Medulla oblongata (tissue), 1 donor: Measurements from ENCODE around the gene USP43.

Experiments used
- DNase-seq: peaks from one replicate; pipeline ENCODE4 v3.0.0-alpha.2; 2015; ENCODE audit errors: extremely low spot score

The USP43 gene

DNA sequence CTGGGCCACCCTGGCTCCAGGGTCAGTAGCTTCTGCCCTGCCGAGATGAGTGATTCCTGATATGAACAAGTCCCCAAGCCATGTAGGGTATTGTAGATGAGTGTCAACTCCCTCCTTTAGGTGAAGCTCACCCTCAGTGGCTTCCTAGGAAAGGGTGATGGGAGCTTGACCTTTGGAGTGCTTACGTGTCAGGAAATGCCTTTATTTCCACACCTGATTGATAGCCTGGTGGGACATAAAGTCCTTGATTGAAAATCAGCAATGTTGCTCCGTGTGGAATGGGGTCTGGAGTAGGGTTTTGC lies 58.4 kb downstream of the USP43 start:
- no peak for DNase-seq

- no peak for DNase-seq
These were observed 60.4 kb downstream of the USP43 start for GRCh38 chr17:9705745-9706144.

DNA sequence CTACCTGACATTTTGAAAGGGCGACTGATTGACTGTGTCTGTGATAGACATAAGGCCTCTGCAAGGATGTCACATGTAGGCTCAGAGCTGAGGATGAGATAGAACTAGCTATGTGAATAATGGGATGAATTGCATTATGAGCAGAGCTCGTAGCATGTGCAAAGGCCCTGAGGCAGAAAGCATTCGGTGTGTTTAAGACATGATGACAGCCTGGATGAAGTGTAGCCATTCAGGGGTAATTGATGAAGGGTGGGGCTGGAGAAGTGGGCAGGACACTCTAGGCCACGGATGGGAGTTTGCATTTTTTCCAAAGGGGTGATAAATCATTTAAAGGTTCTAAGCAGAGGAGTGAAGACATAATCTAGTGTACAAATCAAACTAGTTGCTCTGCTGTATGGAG lies 62.6 kb downstream of the USP43 start:
- DNase-seq: no peak

DNA sequence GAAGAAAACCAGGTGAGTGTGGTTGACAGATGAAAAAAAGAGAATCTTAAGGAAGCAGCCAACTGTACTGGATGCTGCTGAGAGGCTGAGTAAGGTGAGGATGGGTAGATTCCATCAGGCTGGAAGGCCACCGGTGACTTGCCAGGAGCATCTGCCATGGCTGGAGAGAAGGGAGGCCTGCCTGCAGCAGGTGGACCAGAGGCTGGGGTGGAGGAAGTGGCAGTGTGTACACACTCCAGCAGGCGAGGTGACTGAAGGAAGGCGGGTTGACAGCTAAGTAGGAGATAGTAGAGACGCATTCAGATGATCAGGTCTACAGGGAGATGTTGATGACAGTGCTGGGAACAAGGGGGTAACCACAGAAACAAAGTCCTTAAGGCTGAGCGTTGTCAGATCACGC lies 69.5 kb downstream of the USP43 start:
- DNase-seq: no peak

GRCh38 chr17:9715503-9716016 lies 70.2 kb downstream of the USP43 start:
- no peak for DNase-seq

- peak; percentile 70 for DNase-seq
These were observed 80.3 kb downstream of the USP43 start for GRCh38 chr17:9725575-9725974.

GRCh38 chr17:9726291-9726690 lies 81.0 kb downstream of the USP43 start:
- DNase-seq: no peak

DNA sequence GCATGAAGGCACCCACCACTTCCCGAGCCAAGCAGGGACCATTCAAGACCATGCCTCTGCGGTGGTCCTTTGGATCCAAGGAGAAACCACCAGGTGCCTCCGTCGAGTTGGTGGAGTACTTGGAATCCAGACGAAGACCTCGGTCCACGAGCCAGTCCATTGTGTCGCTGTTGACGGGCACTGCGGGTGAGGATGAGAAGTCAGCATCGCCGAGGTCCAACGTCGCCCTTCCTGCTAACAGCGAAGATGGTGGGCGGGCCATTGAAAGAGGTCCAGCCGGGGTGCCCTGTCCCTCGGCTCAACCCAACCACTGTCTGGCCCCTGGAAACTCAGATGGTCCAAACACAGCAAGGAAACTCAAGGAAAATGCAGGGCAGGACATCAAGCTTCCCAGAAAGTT lies 82.7 kb downstream of the USP43 start:
- DNase-seq: no peak

DNA sequence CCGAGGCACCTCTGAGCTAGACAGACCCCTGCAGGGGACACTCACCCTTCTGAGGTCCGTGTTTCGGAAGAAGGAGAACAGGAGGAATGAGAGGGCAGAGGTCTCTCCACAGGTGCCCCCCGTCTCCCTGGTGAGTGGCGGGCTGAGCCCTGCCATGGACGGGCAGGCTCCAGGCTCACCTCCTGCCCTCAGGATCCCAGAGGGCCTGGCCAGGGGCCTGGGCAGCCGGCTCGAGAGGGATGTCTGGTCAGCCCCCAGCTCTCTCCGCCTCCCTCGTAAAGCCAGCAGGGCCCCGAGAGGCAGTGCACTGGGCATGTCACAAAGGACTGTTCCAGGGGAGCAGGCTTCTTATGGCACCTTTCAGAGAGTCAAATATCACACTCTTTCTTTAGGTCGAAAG lies 83.2 kb downstream of the USP43 start:
- no peak for DNase-seq

- peak; percentile 80 for DNase-seq
These were observed 83.8 kb downstream of the USP43 start for GRCh38 chr17:9729034-9729650.

DNA sequence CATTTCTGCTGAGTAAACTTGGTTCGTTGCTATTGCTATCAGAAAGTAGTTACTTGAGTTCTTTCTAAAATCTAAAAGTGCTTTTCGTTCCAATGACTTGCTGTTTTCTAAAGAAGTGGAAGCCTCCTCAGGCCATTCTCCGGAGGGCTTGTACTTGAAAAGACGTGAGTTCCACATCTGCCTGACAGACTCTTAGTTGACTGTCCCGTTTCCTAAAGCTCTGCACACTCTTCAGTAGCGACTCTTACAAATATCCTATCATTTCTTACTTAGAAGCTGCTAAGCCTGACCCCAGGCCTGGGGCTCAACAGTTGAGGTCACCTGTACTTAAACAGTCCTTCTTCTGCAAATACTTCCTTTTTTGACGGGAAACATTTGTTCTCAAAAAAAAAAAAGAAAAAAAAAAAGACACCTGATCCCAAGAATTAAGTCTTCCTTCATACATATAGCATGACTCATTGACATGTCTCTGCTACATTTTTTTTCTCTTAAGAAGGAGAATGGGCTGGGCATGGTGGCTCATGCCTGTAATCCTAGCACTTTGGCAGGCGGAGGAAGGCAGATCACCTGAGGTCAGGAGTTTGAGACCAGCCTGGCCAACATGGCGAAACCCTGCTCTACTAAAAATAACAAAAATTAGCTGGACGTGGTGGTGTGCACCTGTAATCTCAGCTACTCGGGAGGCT lies 84.6 kb downstream of the USP43 start:
- no peak for DNase-seq

- no peak for DNase-seq
These were observed 105.2 kb downstream of the USP43 start for GRCh38 chr17:9750524-9750923.

DNA sequence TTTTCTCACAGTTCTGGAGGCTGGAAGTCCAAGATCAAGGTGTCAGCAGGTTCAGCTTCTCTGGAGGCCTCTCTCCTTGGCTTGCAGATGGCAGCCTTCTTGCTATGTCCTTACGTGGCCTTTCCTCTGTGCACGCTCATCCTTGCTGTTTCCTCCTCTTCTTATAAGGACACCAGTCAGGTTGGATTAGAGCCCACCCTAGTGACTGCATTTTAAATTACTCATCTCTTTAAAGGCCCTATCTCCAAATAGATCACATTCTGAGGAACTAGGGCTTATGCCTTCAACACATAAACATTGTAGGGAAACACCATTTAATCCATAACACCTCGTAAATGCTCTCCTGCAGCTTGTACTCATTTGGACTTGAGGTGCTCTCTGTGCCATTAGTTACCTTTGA lies 109.8 kb downstream of the USP43 start:
- DNase-seq: no peak

- DNase-seq: no peak
These were observed 114.9 kb downstream of the USP43 start for GRCh38 chr17:9760266-9760665.

DNA sequence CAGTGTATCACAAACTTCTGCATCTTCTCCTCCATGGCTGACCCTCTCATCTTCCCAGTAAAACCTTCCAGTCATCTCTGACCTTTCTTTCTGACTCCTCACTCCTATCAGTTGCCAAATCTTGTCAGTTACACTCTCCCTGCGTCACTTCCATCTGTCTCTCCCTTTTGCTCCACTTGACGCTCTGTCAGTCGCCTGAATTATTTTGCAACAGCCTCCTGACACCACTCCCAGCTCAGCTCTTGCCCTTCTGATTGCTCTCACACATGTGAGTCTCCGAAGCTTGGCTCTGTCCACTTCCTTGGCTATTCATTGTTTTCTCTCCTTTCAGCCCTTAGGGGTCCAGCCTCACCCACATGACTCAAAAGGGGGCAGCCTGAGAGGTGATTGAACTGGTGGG lies 118.3 kb downstream of the USP43 start:
- no peak for DNase-seq

DNA sequence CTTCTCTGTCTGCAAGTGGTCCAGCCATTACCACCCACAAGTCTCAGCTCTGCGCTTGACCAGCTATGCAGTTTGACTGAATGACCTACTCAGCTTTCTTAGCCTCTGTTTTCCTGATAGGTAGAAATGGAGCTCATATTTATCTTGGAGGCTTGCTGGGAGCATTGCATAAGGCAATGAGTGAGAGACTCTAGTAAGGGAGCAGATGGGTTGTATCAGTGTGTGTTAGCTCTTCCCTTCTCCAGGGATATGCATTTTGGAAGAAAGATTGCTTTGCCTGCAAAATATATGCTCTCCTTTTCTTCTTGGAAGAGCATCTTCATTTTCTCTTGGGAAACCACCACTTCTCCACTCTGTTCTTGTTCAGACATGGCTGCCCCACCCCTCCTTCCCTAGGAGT lies 120.0 kb downstream of the USP43 start:
- DNase-seq: no peak

DNA sequence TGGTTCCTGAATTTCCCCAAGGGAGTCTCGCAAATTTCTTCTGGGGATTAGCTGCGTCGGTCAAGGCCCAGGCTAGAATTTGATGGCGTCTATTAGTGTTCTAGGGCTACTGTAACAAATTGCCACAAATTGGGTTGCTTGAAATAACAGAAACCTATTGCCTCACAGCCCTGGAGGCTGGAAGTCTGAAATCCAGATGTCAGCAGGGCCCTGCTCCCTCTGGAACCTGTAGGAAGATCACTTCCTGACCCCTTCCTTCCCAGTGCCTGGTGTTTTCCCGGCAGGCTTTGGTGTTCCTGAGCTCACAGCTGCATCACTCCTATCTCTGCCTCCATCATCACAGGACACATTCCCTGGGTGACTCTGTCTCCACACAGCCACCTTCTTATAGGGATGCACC lies 121.7 kb downstream of the USP43 start:
- no peak for DNase-seq

DNA sequence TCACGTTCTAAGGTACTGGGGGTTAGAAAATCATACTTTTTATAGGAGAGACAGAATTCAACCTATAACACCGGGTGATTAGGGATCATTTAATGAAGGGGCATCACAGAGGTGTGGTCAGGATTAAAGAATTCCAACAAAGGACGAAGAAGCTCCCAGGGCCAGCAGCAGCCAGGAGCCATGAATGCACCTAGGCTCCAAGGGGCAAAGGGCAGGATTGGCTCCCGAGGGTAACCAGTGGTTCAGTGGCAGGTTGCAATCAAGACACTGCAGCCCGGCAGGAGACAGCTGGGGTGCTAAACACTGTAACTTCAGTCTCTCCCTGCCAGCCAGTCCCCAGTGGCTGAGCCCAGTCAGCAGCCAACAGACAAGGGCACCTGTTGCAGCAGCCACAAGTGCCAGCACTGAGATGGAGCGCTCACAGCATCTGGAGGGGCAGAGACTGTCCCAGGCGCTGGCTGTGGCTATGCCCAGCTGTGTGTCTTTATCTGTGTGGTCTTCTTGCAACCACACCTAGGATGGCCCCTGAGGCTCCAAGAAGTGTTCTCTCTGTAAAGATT lies 122.2 kb downstream of the USP43 start:
- DNase-seq: no peak

DNA sequence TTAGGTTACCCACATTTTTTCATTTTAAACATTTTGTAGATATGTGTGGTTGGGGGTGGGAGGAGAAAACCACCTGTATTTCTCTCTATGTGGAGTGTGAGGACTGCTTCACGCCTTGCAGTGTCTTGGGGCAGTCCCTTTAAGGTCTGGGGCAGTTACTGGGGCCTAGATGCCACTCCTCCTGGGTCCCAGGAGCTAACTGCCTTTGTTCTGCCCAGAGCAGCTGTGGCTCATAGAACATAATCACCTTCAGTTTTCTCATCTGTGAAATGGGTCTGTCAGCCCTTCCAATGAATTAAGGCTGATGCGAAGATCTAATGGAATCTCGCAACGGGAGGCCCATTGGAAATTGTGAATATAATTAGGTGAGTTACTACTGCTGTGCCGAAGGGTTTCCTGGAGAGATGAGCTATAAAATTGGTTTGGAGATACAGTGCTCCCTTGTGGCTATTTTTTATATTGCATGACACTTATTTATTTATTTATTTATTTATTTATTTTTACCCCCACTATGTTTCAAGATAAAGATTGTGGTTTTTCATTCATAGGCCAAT lies 123.1 kb downstream of the USP43 start:
- peak; percentile 23 for DNase-seq

- no peak for DNase-seq
These were observed 123.8 kb downstream of the USP43 start for GRCh38 chr17:9769036-9769695.

DNA sequence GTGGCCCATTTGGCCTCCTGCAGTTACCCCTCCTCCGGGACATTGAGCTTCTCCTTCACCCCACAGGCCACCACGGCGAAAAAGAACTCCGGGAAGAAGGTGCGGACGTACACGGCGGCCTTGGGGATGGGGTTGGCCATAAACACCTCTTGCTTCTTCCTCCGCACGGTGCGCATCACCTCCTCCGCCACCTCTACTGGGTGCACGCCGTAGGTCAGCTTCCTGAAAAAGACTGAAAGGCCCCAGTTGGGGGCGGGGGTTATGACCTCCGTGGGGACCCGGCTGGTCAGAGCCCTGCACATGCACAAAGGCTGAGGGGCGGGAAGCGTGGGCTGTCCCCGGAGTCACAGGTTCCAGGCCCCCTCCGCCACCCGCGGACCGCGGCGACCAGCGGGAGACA lies 126.1 kb downstream of the USP43 start:
- no peak for DNase-seq

DNA sequence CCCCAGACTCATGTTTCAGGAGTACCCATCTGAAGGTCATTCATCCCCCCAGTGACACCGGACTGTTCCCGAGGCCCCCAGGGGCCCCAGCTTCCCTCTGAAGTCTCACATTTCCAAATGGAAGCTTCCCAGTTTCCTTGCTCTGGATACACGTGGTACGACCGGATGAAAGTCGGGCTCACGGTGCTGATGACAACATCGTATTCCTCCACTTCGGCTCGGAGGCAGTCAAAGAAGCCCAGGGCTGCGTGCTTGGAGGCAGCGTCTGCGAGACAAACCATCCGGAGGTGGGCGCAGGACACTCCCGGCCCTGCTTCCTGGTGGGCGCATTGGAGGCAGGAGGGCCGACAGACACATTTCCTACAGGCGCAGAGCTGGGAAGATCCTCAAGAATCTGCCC lies 127.3 kb downstream of the USP43 start:
- DNase-seq: no peak

DNA sequence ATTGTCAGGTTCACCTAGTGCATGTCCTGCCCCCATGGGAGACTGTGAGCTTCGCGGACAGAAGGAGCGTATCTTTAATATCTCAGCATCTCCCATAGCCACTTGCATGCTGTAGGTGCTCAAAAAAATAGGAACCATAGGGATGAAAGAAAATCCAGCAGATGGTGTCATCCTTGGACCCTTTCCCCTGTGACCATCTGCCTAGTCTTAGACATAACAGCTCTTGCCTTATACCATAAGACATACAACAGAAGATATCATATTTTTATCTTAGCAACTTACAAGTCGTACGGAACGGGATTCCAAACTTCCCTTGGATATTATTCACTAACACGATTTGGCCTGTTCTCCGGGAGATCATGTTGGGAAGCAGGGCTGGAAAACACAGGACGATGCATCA lies 131.6 kb downstream of the USP43 start:
- DNase-seq: no peak
